Left lung (tissue), 10 donors: Measurements from ENCODE around the gene TLX3. TPM values are rescaled to one million over a fixed set of nuclear protein-coding genes. Genes with fewer than 3 reads are reported as not detected.
"Not testable (repeated sequence)": the region's sequence is repeated elsewhere in the genome, so short reads cannot be mapped to it uniquely, and the experiment has no call there.

ENCODE experiments used
- ATAC-seq: fragments of 200-7000 bp; cut with Tn5 transposase; one replicate; pipeline ENCODE4 v1.9.1; 2020; ENCODE audit warnings: moderate library complexity
- DNase-seq, 4 donors: peaks; one replicate each; pipeline ENCODE4 v3.0.0-alpha.2; 2013 to 2020
- H3K27ac ChIP-seq, 2 donors: fragments of 200-600 bp; sonication (generic) in 1 of 2; one replicate each; pipeline versions ENCODE4 v1.5.0 to v1.8.0; 2020 to 2021
- H3K27me3 ChIP-seq, 2 donors: fragments of 200-600 bp; sonication (generic) in 1 of 2; one replicate each; pipeline versions ENCODE4 v1.5.0 to v1.8.0; 2020 to 2021
- H3K36me3 ChIP-seq, 2 donors: fragments of 200-600 bp; sonication (generic) in 1 of 2; one replicate each; pipeline versions ENCODE4 v1.5.0 to v1.8.0; 2020 to 2021
- H3K4me1 ChIP-seq, 2 donors: fragments of 200-600 bp; one replicate each; pipeline ENCODE4 v1.8.0; 2021
- H3K4me3 ChIP-seq, 2 donors: fragments of 200-600 bp; sonication (generic) in 1 of 2; one replicate each; pipeline versions ENCODE4 v1.5.0 to v1.8.0; 2020 to 2021; ENCODE audit warnings: mild to moderate bottlenecking in 1 of 2
- H3K9me3 ChIP-seq, 2 donors: fragments of 200-600 bp; sonication (generic) in 1 of 2; one replicate each; pipeline versions ENCODE4 v1.5.0 to v1.8.0; 2020 to 2021
- CTCF ChIP-seq, 2 donors: fragments of 200-600 bp; sonication (generic) in 1 of 2; IDR thresholded peaks; one replicate each; pipeline versions ENCODE4 v1.5.0 to v1.8.0; 2021; ENCODE audit warnings: antibody characterized with exemption in 2 of 2
- intact Hi-C, 2 donors: fragments of 100-400 bp; cut with DNase I; formaldehyde crosslinking; loops; one replicate each; pipeline versions ENCODE4 v1.11.2 to v1.14.2; 2022
- polyA plus RNA-seq, 6 donors: library from polyadenylated mRNA; unstranded; fragments of 120-200 nt; gene quantifications; one replicate each; pipeline ENCODE4 v1.2.1, GENCODE V29; 2013; ENCODE audit not compliant: insufficient read length in 6 of 6
- total RNA-seq, 2 donors: library from RNA; stranded (reverse); fragmentation: NEBNext Ultra II Directional; extraction: Animal tissue kit (Norgen Biotek cat#: 25700); gene quantifications; one replicate each; pipeline ENCODE4 v1.2.1, GENCODE V29; 2021
- donor health status: DM: no; HTN: yes; CAD: no.
- donor health status: DM: no; HTN: no; CAD: no.

Gene TLX3
- total and polyA plus RNA-seq, 8 donors: not detected

GRCh38 chr5:171295299-171295698, 13.7 kb upstream of the TLX3 start:
- no peaks in the 10 kb centered on the region for H3K9me3 ChIP-seq
- no peak for TF ChIP-seq CTCF (IDR thresholded peaks at IDR 0.05)
- no peaks in the 10 kb centered on the region for H3K4me1 ChIP-seq
- no peaks in the 10 kb centered on the region for H3K36me3 ChIP-seq
- no peak overlapping the region for H3K4me3 ChIP-seq
- ATAC-seq (no peak), DNase-seq (no peak)
- no peak overlapping the region for H3K27ac ChIP-seq
- H3K27me3 ChIP-seq: no peaks in the 10 kb centered on the region
- intact Hi-C loops: no loop called here

- ATAC-seq (no peak), DNase-seq (no peak)
- Histone ChIP-seq H3K36me3 (no peaks in the 10 kb centered on the region), H3K9me3 (no peaks in the 10 kb centered on the region), H3K27me3 (no peaks in the 10 kb centered on the region), H3K4me3 (no peak overlapping the region), H3K27ac (no peak overlapping the region), H3K4me1 (no peaks in the 10 kb centered on the region)
- no peak for TF ChIP-seq CTCF (IDR thresholded peaks at IDR 0.05)
- intact Hi-C loops: no loop called here
Measured at GRCh38 chr5:171295801-171296200, 13.2 kb upstream of the TLX3 start.

GRCh38 chr5:171297941-171298340, 11.1 kb upstream of the TLX3 start:
- intact Hi-C loops, ATAC-seq, H3K4me3 ChIP-seq, H3K36me3 ChIP-seq, H3K27me3 ChIP-seq, H3K4me1 ChIP-seq, H3K27ac ChIP-seq, H3K9me3 ChIP-seq, DNase-seq: not testable (repeated sequence)

GRCh38 chr5:171299228-171299627, 9.8 kb upstream of the TLX3 start:
- no peaks in the 10 kb centered on the region for H3K9me3 ChIP-seq
- no peak overlapping the region for H3K4me3 ChIP-seq
- intact Hi-C loops: no loop called here
- DNase-seq (no peak), ATAC-seq (no peak)
- no peak for TF ChIP-seq CTCF (IDR thresholded peaks at IDR 0.05)
- H3K36me3 ChIP-seq: no peaks in the 10 kb centered on the region
- H3K27ac ChIP-seq: no peak overlapping the region
- peaks cover under 1 to 11% of the 10 kb centered on the region in 2 donors for H3K27me3 ChIP-seq
- no peaks in the 10 kb centered on the region for H3K4me1 ChIP-seq

- Histone ChIP-seq H3K27ac (no peak overlapping the region), H3K27me3 (peaks cover 7 to 17% of the 10 kb centered on the region in 2 donors), H3K9me3 (no peaks in the 10 kb centered on the region), H3K36me3 (no peaks in the 10 kb centered on the region), H3K4me3 (no peak overlapping the region), H3K4me1 (no peaks in the 10 kb centered on the region)
- peak; percentile 26 for ATAC-seq
- no peak for TF ChIP-seq CTCF (IDR thresholded peaks at IDR 0.05)
- no peak for DNase-seq
- intact Hi-C loops: no loop called here
Measured at GRCh38 chr5:171299851-171300250, 9.2 kb upstream of the TLX3 start.

GRCh38 chr5:171300358-171300757, 8.7 kb upstream of the TLX3 start:
- Histone ChIP-seq H3K27ac (no peak overlapping the region), H3K4me3 (no peak overlapping the region), H3K27me3 (peaks cover 12 to 22% of the 10 kb centered on the region in 2 donors), H3K9me3 (no peaks in the 10 kb centered on the region), H3K36me3 (no peaks in the 10 kb centered on the region), H3K4me1 (no peaks in the 10 kb centered on the region)
- ATAC-seq (no peak), DNase-seq (no peak)
- TF ChIP-seq CTCF (IDR thresholded peaks at IDR 0.05): no peak
- intact Hi-C loops: no loop called here
